Measurements from ENCODE around the gene RPS15A. TPM values are rescaled to one million over a fixed set of nuclear protein-coding genes. Genes with fewer than 3 reads are reported as not detected.

Gene RPS15A
- total and polyA plus RNA-seq, 2 of the 8 experiments (the other 6 are each of a cell fraction or from before 2014, with no cell fraction given): 1,784 to 5,666 TPM

DNA sequence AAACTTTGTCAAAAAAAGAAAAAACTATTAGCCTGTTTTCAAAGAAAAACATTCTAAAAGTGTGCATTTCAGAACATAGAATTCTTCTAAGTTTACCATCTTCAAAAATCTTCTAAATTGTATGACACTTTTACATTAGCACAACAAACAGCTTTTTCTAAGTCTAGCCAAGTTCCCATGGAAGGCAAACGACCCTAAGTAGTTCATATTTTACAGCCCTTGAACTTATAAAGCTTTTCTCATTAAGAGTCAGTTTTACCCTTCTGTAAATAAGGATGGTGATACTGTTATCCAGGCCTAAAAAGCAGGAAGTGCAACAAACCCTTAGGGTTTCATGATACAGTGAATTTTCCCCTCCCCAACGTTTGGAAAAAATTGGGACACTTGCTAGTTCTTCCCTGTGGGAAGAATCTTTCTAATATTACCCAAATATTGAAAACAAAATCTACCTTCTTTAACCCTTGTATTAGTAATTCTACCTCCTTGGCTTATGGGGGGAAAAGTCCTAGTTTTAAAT, 15.2 kb upstream of the RPS15A start (continued):
- TF ChIP-seq MAFK (IDR thresholded peaks at IDR 0.05; ENCODE audit: low read depth, low read length) (no peak), SIN3A (conservative IDR thresholded peaks at IDR 0.05 in 1 of 2, IDR thresholded peaks at IDR 0.05 in 1 of 2; ENCODE audit: low read depth in 1 of 2, low read length in 2 of 2) (no peak)
- TF ChIP-seq, protein P1, sequence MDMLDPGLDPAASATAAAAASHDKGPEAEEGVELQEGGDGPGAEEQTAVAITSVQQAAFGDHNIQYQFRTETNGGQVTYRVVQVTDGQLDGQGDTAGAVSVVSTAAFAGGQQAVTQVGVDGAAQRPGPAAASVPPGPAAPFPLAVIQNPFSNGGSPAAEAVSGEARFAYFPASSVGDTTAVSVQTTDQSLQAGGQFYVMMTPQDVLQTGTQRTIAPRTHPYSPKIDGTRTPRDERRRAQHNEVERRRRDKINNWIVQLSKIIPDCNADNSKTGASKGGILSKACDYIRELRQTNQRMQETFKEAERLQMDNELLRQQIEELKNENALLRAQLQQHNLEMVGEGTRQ (IDR thresholded peaks at IDR 0.05; ENCODE audit: low read length): no peak
